NCI-H748 (cell line): ENCODE measurements around the gene ESPNL.

Experiments used
- DNase-seq: peaks from one replicate; lab custom pipeline; 2025; ENCODE audit not compliant: unreplicated experiment; lab: John Stamatoyannopoulos, UW

The ESPNL gene

GRCh38 chr2:238127165-238128060, 27.3 kb downstream of the ESPNL start:
- no peak for DNase-seq

- DNase-seq, result no peak
Observed at GRCh38 chr2:238128061-238128440, 27.9 kb downstream of the ESPNL start.

GRCh38 chr2:238128534-238129001, 28.4 kb downstream of the ESPNL start:
- no peak for DNase-seq

- DNase-seq, result no peak
Observed at GRCh38 chr2:238129166-238130010, 29.2 kb downstream of the ESPNL start.

GRCh38 chr2:238130111-238130695, 30.1 kb downstream of the ESPNL start:
- no peak for DNase-seq

- no peak for DNase-seq
Observed at GRCh38 chr2:238130696-238131628, 30.8 kb downstream of the ESPNL start.

- no peak for DNase-seq
Observed at GRCh38 chr2:238131761-238132462, 31.8 kb downstream of the ESPNL start.

- no peak for DNase-seq
Observed at GRCh38 chr2:238132463-238133450, 32.6 kb downstream of the ESPNL start.

GRCh38 chr2:238133499-238134392, 33.6 kb downstream of the ESPNL start:
- no peak for DNase-seq

- DNase-seq, result no peak
Observed at GRCh38 chr2:238134393-238134785, 34.2 kb downstream of the ESPNL start.

GRCh38 chr2:238135601-238136150, 35.5 kb downstream of the ESPNL start:
- no peak for DNase-seq

- no peak for DNase-seq
Observed at GRCh38 chr2:238136820-238137537, 36.8 kb downstream of the ESPNL start.

- DNase-seq, result no peak
Observed at GRCh38 chr2:238137885-238138284, 37.7 kb downstream of the ESPNL start.

- no peak for DNase-seq
Observed at GRCh38 chr2:238138331-238139195, 38.4 kb downstream of the ESPNL start, which contains the start of gene KLHL30. Gene KLHL30, plus strand, starts transcription at chr2:238138668. Its CDS starts 2,087 bp downstream, at chr2:238140755.

- no peak for DNase-seq
Observed at GRCh38 chr2:238139196-238140039, 39.3 kb downstream of the ESPNL start.
